WERI-Rb-1 (cell line): ENCODE data around the gene GPR176.

Source experiments
- DNase-seq: peaks from one replicate; pipeline ENCODE4 v3.0.0-alpha.2; 2020
- H3K27ac ChIP-seq: fragments of 250-450 bp; sonication (Bioruptor Pico); 2 replicates; pipeline ENCODE4 v1.5.1; 2020; ENCODE audit warnings: mild to moderate bottlenecking, moderate library complexity
- H3K27me3 ChIP-seq: fragments of 250-450 bp; sonication (Bioruptor Pico); 2 replicates; pipeline ENCODE4 v1.5.1; 2021; ENCODE audit warnings: mild to moderate bottlenecking, low read depth, moderate library complexity; ENCODE audit not compliant: insufficient read depth, severe bottlenecking
- H3K36me3 ChIP-seq: fragments of 250-450 bp; sonication (Bioruptor Pico); 2 replicates; pipeline ENCODE4 v1.5.1; 2020; ENCODE audit warnings: mild to moderate bottlenecking, moderate library complexity
- H3K4me3 ChIP-seq: 2 replicates; pipeline ENCODE4 v1.5.1; 2011; ENCODE audit warnings: low read depth, mild to moderate bottlenecking, control low read depth, low read length
- H3K9me3 ChIP-seq: fragments of 250-450 bp; sonication (Bioruptor Pico); 2 replicates; pipeline ENCODE4 v1.5.1; 2021; ENCODE audit warnings: mild to moderate bottlenecking, moderate library complexity; ENCODE audit not compliant: severe bottlenecking
- TF ChIP-seq, protein P1 (sequence below): IDR thresholded peaks from 2 replicates; pipeline ENCODE4 v1.5.1; 2011; ENCODE audit warnings: low read depth, mild to moderate bottlenecking, control low read depth, inconsistent platforms, low read length

Gene GPR176

DNA sequence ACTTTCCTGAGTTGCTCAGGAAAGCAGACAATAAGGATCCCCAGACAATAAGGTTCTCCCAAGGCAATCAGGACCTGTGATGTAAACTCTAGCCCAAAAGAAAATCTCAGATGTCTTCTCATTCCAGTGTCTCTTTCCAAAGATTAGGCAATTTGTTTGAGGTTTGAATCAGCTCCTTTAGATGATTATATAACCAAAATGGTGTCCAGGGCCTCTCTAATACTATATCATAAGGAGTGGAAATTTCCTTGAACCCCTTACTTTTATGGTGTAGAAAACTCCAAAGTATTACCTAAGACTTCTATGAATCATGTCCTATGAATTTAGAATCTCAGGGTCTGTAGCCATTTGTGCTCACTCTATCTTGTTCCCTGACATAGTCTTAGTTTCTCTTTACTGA, 65.9 kb downstream of the GPR176 start:
- DNase-seq: no peak
- TF ChIP-seq, protein P1, sequence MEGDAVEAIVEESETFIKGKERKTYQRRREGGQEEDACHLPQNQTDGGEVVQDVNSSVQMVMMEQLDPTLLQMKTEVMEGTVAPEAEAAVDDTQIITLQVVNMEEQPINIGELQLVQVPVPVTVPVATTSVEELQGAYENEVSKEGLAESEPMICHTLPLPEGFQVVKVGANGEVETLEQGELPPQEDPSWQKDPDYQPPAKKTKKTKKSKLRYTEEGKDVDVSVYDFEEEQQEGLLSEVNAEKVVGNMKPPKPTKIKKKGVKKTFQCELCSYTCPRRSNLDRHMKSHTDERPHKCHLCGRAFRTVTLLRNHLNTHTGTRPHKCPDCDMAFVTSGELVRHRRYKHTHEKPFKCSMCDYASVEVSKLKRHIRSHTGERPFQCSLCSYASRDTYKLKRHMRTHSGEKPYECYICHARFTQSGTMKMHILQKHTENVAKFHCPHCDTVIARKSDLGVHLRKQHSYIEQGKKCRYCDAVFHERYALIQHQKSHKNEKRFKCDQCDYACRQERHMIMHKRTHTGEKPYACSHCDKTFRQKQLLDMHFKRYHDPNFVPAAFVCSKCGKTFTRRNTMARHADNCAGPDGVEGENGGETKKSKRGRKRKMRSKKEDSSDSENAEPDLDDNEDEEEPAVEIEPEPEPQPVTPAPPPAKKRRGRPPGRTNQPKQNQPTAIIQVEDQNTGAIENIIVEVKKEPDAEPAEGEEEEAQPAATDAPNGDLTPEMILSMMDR: no peak
- Histone ChIP-seq H3K27me3 (no peaks in the 10 kb centered on the region), H3K27ac (no peak overlapping the region), H3K4me3 (no peak overlapping the region), H3K36me3 (no peaks in the 10 kb centered on the region), H3K9me3 (no peaks in the 10 kb centered on the region)

GRCh38 chr15:39852250-39852649, 67.8 kb downstream of the GPR176 start:
- no peaks in the 10 kb centered on the region for H3K36me3 ChIP-seq
- no peak overlapping the region for H3K4me3 ChIP-seq
- H3K27me3 ChIP-seq: no peaks in the 10 kb centered on the region
- H3K27ac ChIP-seq: no peak overlapping the region
- no peak for DNase-seq
- no peaks in the 10 kb centered on the region for H3K9me3 ChIP-seq
- TF ChIP-seq, protein P1: no peak

DNA sequence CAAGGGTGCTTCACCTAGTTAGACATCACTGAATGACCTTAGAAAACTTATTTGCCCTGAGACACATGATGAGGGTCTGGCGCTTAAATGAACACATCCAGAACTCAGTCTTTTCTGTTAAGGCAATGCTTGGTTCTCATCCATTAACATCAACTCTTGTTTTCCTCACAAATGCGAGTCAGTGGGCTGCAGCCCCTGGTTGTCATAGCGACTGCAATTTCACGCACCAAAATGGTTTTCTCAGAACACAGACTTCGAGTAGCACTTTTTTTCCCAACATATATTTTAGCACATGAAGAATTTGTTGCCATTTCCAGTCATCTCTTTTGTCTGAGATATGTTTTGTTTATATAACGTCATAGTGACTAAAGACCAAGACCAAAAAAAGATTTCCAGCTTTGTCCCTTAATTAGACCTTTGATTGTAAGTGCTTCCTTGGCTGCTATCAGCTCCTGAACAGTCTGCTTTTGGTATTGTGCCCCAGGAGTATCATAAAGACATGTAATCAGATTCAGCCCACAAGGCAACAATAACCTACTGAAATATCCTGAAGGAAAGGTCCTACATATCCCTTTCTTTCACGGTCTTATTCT, 68.5 kb downstream of the GPR176 start:
- H3K9me3 ChIP-seq: no peaks in the 10 kb centered on the region
- H3K27me3 ChIP-seq: no peaks in the 10 kb centered on the region
- H3K36me3 ChIP-seq: no peaks in the 10 kb centered on the region
- no peak for DNase-seq
- H3K4me3 ChIP-seq: no peak overlapping the region
- TF ChIP-seq, protein P1: no peak
- H3K27ac ChIP-seq: no peak overlapping the region

DNA sequence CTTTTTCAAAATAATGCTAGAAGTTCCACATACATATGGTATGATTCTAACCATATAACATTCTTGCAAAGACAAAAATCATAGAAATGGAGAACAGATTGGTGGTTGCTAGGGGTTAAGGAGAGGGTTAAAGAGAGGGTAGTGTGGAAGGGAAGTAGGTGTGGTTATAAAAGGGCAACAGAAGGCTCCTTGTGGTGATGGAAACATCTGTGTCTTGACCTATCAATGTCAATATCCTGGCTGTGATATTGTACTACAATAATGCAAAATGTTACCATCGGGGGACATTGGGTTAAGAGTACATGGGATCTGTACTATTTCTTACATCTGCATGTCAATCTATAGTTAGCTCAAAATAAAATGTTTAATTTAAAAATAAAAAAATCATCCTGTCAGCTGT, 69.6 kb downstream of the GPR176 start:
- no peak overlapping the region for H3K4me3 ChIP-seq
- TF ChIP-seq, protein P1: no peak
- no peak for DNase-seq
- no peak overlapping the region for H3K27ac ChIP-seq
- no peaks in the 10 kb centered on the region for H3K36me3 ChIP-seq
- no peaks in the 10 kb centered on the region for H3K27me3 ChIP-seq
- no peaks in the 10 kb centered on the region for H3K9me3 ChIP-seq

- Histone ChIP-seq H3K27me3 (no peaks in the 10 kb centered on the region), H3K36me3 (no peaks in the 10 kb centered on the region), H3K4me3 (no peak overlapping the region), H3K27ac (no peak overlapping the region), H3K9me3 (no peaks in the 10 kb centered on the region)
- TF ChIP-seq, protein P1: no peak
- DNase-seq: no peak
These were observed 74.0 kb downstream of the GPR176 start for GRCh38 chr15:39846108-39846507.

GRCh38 chr15:39845582-39845981, 74.5 kb downstream of the GPR176 start:
- no peak for DNase-seq
- Histone ChIP-seq H3K36me3 (no peaks in the 10 kb centered on the region), H3K27me3 (no peaks in the 10 kb centered on the region), H3K9me3 (no peaks in the 10 kb centered on the region), H3K4me3 (no peak overlapping the region), H3K27ac (no peak overlapping the region)
- TF ChIP-seq, protein P1: no peak
